Activated CD8-positive, alpha-beta T cell treated with anti-CD3 and anti-CD28 coated beads for 36 hours (primary cell): Measurements from ENCODE around the gene DCHS1. TPM values are rescaled to one million over a fixed set of nuclear protein-coding genes. Genes with fewer than 3 reads are reported as not detected.

ENCODE experiments used
- ATAC-seq: fragments of 200-7000 bp; cut with Tn5 transposase; one replicate; pipeline ENCODE4 v1.10.0; 2021; ENCODE audit warnings: mild to moderate bottlenecking, moderate library complexity
- CTCF ChIA-PET: fragments of 350-600 bp; sonication (Branson Sonifier 250); formaldehyde crosslinking; loops from one replicate; lab custom pipeline; 2021; ENCODE audit warnings: antibody characterized with exemption; lab: Charles Lee
- POLR2A ChIA-PET: fragments of 350-600 bp; sonication (Branson Sonifier 250); formaldehyde crosslinking; loops from one replicate; lab custom pipeline; 2021; ENCODE audit warnings: antibody characterized with exemption; lab: Charles Lee
- DNase-seq: peaks from one replicate; pipeline ENCODE4 v3.0.0-alpha.2; 2020
- H3K27ac Mint-ChIP-seq: one replicate; pipeline ENCODE4 v1.8.0; 2021; ENCODE audit warnings: mild to moderate bottlenecking, mixed read lengths
- H3K27me3 Mint-ChIP-seq: one replicate; pipeline ENCODE4 v1.8.0; 2021; ENCODE audit warnings: mixed read lengths
- H3K36me3 Mint-ChIP-seq: one replicate; pipeline ENCODE4 v1.8.0; 2021; ENCODE audit warnings: low read depth, mixed read lengths
- H3K4me1 Mint-ChIP-seq: one replicate; pipeline ENCODE4 v1.8.0; 2021; ENCODE audit warnings: low read depth, mixed read lengths
- H3K4me3 Mint-ChIP-seq: one replicate; pipeline ENCODE4 v1.8.0; 2021; ENCODE audit warnings: mild to moderate bottlenecking, moderate library complexity, mixed read lengths
- H3K9me3 Mint-ChIP-seq: one replicate; pipeline ENCODE4 v1.8.0; 2021; ENCODE audit warnings: mixed read lengths
- intact Hi-C: fragments of 100-400 bp; cut with micrococcal nuclease; formaldehyde crosslinking; loops from one replicate; pipeline ENCODE4 v1.10.0; 2022
- total RNA-seq, 2 experiments: library from RNA; stranded (reverse); gene quantifications; one replicate each; pipeline ENCODE4 v1.2.3, GENCODE V29; 2021
- TF ChIP-seq, protein P1 (sequence below): fragments of 200-600 bp; IDR thresholded peaks from one replicate; pipeline ENCODE4 v1.8.0; 2022; ENCODE audit warnings: antibody characterized with exemption, mild to moderate bottlenecking

Gene DCHS1
- total RNA-seq, 2 experiments from 2014 or later = 1.6 TPM

DNA sequence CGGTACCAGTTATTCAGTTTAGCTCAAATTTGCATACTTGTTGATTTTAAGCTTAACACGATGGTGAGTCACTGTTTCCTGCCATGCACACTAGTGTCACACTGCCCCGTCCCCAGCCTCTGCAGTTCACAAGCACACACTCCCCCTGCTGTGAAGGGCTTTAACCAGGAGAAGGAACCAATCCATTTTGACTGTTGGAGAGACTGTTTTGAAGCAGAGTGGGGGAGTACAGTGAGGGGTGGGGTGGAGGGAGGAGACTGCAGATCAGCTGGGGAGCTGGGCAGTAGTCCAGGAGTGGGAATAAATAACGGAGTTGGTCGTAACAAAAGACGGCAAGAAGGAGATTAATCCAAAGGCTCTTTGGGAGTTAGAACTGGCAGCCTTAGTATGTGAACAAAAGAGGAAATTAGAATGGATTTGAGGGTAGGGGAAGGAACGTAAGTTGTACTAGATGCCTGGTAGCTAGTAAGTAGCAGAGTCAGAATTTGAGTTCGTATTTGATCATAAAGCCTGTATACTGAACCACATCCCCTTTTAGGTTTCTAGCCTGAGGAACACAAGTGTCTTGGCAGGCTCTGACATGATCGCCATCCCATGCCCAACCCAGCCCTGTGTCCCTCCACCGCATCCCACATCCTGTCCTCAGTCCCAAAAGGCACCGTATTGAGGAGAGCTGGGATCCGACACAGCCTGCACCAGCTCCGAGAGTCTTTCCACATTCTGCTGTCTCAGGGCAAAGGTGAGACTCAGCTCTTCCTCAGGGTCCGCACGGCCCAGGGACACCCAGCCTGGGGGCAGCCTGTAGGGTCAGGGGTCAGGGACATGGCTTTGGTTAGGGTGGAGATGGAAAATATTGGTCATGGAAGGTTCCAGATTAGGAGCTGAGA lies 37.2 kb downstream of the DCHS1 start:
- ATAC-seq = peak; percentile 46
- Mint-ChIP-seq H3K4me3 (no peak overlapping the region), H3K27ac (no peak overlapping the region), H3K36me3 (peaks cover 6% of the 10 kb centered on the region), H3K9me3 (no peaks in the 10 kb centered on the region), H3K27me3 (no peaks in the 10 kb centered on the region), H3K4me1 (peaks cover 3% of the 10 kb centered on the region)
- peak; percentile 80 for DNase-seq
- ChIA-PET CTCF (interaction anchor here (0.6 to 2.7 kb wide), 15 partner anchors 11 to 239 kb away, joined by 3 to 23 read pairs (median 4); partner anchors contain the start of genes ILK, MRPL17 and RRP8), POLR2A (interaction anchor here (0.7 to 3.3 kb wide), 15 partner anchors 9 to 308 kb away, joined by 3 to 20 read pairs (median 5); partner anchors contain the start of genes DCHS1, ILK, MRPL17 and RRP8)
- TF ChIP-seq, protein P1, sequence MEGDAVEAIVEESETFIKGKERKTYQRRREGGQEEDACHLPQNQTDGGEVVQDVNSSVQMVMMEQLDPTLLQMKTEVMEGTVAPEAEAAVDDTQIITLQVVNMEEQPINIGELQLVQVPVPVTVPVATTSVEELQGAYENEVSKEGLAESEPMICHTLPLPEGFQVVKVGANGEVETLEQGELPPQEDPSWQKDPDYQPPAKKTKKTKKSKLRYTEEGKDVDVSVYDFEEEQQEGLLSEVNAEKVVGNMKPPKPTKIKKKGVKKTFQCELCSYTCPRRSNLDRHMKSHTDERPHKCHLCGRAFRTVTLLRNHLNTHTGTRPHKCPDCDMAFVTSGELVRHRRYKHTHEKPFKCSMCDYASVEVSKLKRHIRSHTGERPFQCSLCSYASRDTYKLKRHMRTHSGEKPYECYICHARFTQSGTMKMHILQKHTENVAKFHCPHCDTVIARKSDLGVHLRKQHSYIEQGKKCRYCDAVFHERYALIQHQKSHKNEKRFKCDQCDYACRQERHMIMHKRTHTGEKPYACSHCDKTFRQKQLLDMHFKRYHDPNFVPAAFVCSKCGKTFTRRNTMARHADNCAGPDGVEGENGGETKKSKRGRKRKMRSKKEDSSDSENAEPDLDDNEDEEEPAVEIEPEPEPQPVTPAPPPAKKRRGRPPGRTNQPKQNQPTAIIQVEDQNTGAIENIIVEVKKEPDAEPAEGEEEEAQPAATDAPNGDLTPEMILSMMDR = no peak
- intact Hi-C loops = loop anchor here (10.0 kb wide), 1 partner anchor 126 kb away; no protein-coding TSS in a partner anchor

DNA sequence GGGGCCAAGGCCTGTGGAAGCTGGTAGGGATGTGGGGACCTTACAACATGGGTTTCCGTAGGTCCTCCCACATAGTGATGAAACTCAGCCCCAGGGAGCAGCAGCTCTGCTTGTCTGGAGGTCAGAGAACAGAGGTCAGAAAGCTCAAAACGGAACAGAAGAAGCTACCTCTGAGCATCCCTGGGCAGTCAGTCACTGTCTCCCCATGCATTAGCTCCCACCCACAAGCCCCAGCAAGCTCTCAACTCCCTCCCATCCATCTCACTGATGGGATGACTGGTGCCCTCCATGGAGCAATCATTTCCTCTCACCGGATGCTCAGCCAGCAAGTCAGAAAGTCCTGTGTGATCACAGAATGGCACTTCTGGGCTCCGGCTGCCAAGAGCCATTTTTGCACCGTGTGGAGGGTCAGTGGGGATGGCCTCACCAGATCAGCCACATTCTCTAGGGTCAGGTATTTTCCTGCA lies 38.3 kb downstream of the DCHS1 start:
- DNase-seq = no peak
- no peak overlapping the region for H3K4me3 Mint-ChIP-seq
- TF ChIP-seq, protein P1 = no peak

DNA sequence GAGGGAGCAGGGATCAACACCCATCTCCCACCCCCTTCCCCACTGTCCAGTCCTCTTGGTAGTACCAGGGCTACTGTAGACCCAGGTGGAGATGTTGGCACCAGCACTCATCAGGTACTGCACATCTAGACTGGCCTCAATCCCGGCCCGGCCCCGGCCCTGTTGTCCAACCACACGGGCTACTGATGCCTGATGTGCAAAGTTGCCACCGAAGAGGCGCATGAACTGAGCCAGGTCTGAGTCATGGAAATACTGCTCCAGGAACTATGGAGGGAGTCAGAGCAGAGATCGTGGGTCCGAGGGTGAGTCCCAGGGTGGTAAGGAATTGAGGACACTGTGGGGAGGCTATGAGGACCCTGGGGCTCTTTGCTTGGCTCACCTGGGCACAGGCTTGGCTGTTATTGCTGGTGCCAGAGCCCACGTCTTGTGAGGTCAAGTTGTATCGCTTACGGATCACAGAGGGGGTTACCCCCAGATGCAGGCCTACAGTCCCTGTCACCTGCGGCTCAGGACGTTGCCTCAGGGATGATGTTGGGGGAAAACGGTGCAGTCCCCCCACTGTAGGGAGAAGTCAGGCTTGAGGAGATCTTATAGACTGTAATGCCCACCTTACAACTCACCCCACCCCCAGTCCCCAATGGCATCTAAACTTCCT lies 38.9 kb downstream of the DCHS1 start:
- DNase-seq = no peak
- Mint-ChIP-seq H3K27ac (no peak overlapping the region), H3K9me3 (no peaks in the 10 kb centered on the region), H3K27me3 (no peaks in the 10 kb centered on the region), H3K36me3 (peaks cover 6% of the 10 kb centered on the region), H3K4me3 (no peak overlapping the region), H3K4me1 (peaks cover 3% of the 10 kb centered on the region)
- ChIA-PET POLR2A (interaction anchor here (3.3 kb wide), 2 partner anchors 9 to 32 kb away, joined by 18 to 20 read pairs; no protein-coding TSS in a partner anchor), CTCF (no interaction called here)
- ATAC-seq = no peak
- TF ChIP-seq, protein P1 = no peak
- intact Hi-C loops = loop anchor here (10.0 kb wide), 1 partner anchor 128 kb away; no protein-coding TSS in a partner anchor

More for the DNA sequence above, 38.3 kb downstream of the DCHS1 start:
- Mint-ChIP-seq H3K27me3 (no peaks in the 10 kb centered on the region), H3K36me3 (peaks cover 6% of the 10 kb centered on the region), H3K4me1 (peaks cover 3% of the 10 kb centered on the region), H3K9me3 (no peaks in the 10 kb centered on the region), H3K27ac (no peak overlapping the region)
- ATAC-seq = no peak
- intact Hi-C loops = loop anchor here (10.0 kb wide), 1 partner anchor 127 kb away; no protein-coding TSS in a partner anchor
- POLR2A ChIA-PET = interaction anchor here (1.6 to 3.3 kb wide), 6 partner anchors 10 to 65 kb away, joined by 4 to 20 read pairs (median 16); partner anchors contain the start of genes ILK, MRPL17 and RRP8
- CTCF ChIA-PET = interaction anchor here (1.4 to 2.7 kb wide), 4 partner anchors 50 to 138 kb away, joined by 3 to 23 read pairs (median 16); partner anchors contain the start of gene MRPL17

DNA sequence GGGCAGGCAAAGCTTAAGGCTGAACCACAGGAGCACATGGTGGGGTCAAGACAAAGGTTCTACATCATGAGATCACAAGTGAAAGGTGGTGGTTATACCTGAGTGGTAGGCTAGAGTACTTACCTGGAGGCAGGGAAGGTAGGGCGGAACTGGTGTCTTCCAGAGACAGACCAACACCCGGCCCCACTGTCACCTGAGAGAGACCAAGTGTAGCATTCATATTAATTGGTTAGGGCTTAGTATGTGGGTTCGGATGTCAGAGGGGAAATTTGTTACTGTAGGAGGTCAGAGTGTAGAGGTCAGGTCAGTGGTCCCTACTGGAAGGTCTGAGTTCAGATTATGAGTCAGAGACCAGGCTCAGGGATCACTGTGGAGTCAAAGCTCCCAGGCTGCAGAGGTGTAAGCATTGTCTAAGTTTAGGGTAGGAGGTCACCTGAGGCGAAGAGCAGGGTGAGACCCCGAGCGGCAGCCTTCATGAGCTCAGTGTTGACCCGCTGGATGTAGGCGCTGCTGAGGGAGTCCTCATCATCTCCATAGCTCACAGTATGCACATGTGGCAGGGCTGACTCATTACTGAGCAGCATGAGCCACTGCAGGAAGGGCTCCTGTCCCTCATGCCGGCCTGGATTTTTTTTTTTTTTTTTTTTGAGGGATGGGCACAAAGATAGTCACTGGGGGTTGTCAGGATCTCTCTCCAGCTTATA lies 39.6 kb downstream of the DCHS1 start:
- H3K36me3 Mint-ChIP-seq = peaks cover 10% of the 10 kb centered on the region
- intact Hi-C loops = loop anchor here (10.0 kb wide), 1 partner anchor 129 kb away; no protein-coding TSS in a partner anchor
- no peak overlapping the region for H3K4me3 Mint-ChIP-seq
- ATAC-seq (no peak), DNase-seq (no peak)
- CTCF ChIA-PET = no interaction called here
- POLR2A ChIA-PET = no interaction called here
- no peaks in the 10 kb centered on the region for H3K27me3 Mint-ChIP-seq
- H3K9me3 Mint-ChIP-seq = no peaks in the 10 kb centered on the region
- H3K27ac Mint-ChIP-seq = no peak overlapping the region
- TF ChIP-seq, protein P1 = no peak
- H3K4me1 Mint-ChIP-seq = peaks cover 7% of the 10 kb centered on the region
